GM19438 (cell line): ENCODE measurements around the gene PATZ1.
A peak's percentile ranks its signal among the peaks of the same experiment; 100 is the strongest.
"Not testable (repeated sequence)": the region's sequence is repeated elsewhere in the genome, so short reads cannot be mapped to it uniquely, and the experiment has no call there.

ENCODE experiments used
- ATAC-seq: cut with Tn5 transposase; IDR thresholded peaks from one replicate; pipeline ENCODE4 v1.9.1; 2021; ENCODE audit warnings: low read depth; ENCODE audit not compliant: unreplicated experiment

The PATZ1 gene

GRCh38 chr22:31321421-31321820 is 24.7 kb downstream of the PATZ1 start:
- no peak for ATAC-seq

GRCh38 chr22:31314220-31314619 is 31.9 kb downstream of the PATZ1 start:
- ATAC-seq: not testable (repeated sequence)

- no peak for ATAC-seq
Measured at GRCh38 chr22:31313366-31314147, 32.6 kb downstream of the PATZ1 start.

- ATAC-seq: no peak
Measured at GRCh38 chr22:31308181-31308580, 38.0 kb downstream of the PATZ1 start.

- no peak for ATAC-seq
Measured at GRCh38 chr22:31305194-31305593, 41.0 kb downstream of the PATZ1 start.

- ATAC-seq: no peak
Measured at GRCh38 chr22:31302537-31302936, 43.6 kb downstream of the PATZ1 start.

GRCh38 chr22:31302006-31302405 is 44.1 kb downstream of the PATZ1 start:
- no peak for ATAC-seq

- ATAC-seq: no peak
Measured at GRCh38 chr22:31300896-31301295, 45.2 kb downstream of the PATZ1 start.

GRCh38 chr22:31295831-31296657 is 50.1 kb downstream of the PATZ1 start:
- no peak for ATAC-seq

GRCh38 chr22:31295360-31295759 is 50.8 kb downstream of the PATZ1 start:
- no peak for ATAC-seq

GRCh38 chr22:31292236-31292989 is 53.7 kb downstream of the PATZ1 start, which contains the start of gene PIK3IP1:
Gene PIK3IP1, minus strand, starts transcription at chr22:31292488. Its CDS starts 144 bp downstream, at chr22:31292344.
- ATAC-seq: no peak

GRCh38 chr22:31291481-31292235 is 54.5 kb downstream of the PATZ1 start:
- no peak for ATAC-seq

- peak; percentile 84 for ATAC-seq
Measured at GRCh38 chr22:31290494-31291471, 55.4 kb downstream of the PATZ1 start.

GRCh38 chr22:31289344-31289743 is 56.8 kb downstream of the PATZ1 start:
- no peak for ATAC-seq

GRCh38 chr22:31288496-31289240 is 57.5 kb downstream of the PATZ1 start:
- ATAC-seq: no peak

- no peak for ATAC-seq
Measured at GRCh38 chr22:31287818-31288495, 58.2 kb downstream of the PATZ1 start.

GRCh38 chr22:31286360-31287255 is 59.5 kb downstream of the PATZ1 start:
- ATAC-seq: no peak
